K562 (cell line): ENCODE measurements around the gene NADSYN1. TPM values are rescaled to one million over a fixed set of nuclear protein-coding genes. Genes with fewer than 3 reads are reported as not detected.

Source experiments
- HBP1 ChIP-seq: fragments of 450-650 bp; formaldehyde crosslinking; IDR thresholded peaks from 2 replicates; pipeline ENCODE4 v1.4.0; 2022; ENCODE audit warnings: missing genetic modification characterization
- MAFK ChIP-seq: IDR thresholded peaks from 2 replicates; pipeline ENCODE4 v1.6.1; 2011; ENCODE audit warnings: low read length, improper control_type of control experiment
- MEF2A ChIP-seq: IDR thresholded peaks from 2 replicates; pipeline ENCODE4 v1.6.1; 2011; ENCODE audit warnings: low read depth, mild to moderate bottlenecking, low read length, moderate library complexity; ENCODE audit not compliant: control insufficient read depth
- NFIX ChIP-seq: fragments of 250-450 bp; sonication (Bioruptor Pico); IDR thresholded peaks from 2 replicates; pipeline ENCODE4 v1.4.0; 2020; ENCODE audit warnings: low read depth, mild to moderate bottlenecking, moderate library complexity
- NR2C2 ChIP-seq, 2 experiments: fragments of 200-800 bp in 1 of 2; sonication (Bioruptor generic) in 1 of 2; sonication (generic) in 1 of 2; formaldehyde crosslinking in 1 of 2; IDR thresholded peaks; 2 replicates each; pipeline versions ENCODE4 v1.6.1 to v1.8.0; 2016 to 2022; ENCODE audit warnings: mild to moderate bottlenecking in 1 of 2, missing compliant biosample characterization in 1 of 2, missing genetic modification characterization in 1 of 2, missing genetic modification reagents in 1 of 2
- PTBP1 ChIP-seq: fragments of 200-400 bp; formaldehyde crosslinking; IDR thresholded peaks from 2 replicates; pipeline ENCODE4 v1.6.1; 2017; ENCODE audit warnings: low read depth, low read length
- SRSF9 ChIP-seq: fragments of 200-400 bp; formaldehyde crosslinking; IDR thresholded peaks from 2 replicates; pipeline ENCODE4 v1.6.1; 2017; ENCODE audit warnings: low read depth, low read length, borderline replicate concordance
- TEAD2 ChIP-seq: fragments of 450-650 bp; IDR thresholded peaks from 2 replicates; pipeline ENCODE4 v1.6.1; 2016; ENCODE audit warnings: missing genetic modification characterization, control low read depth, missing compliant biosample characterization
- ZBTB11 ChIP-seq, 3 experiments: fragments of 200-800 bp in 1 of 3; fragments of 250-450 bp in 1 of 3; fragments of 450-650 bp in 1 of 3; sonication (Bioruptor Pico) in 1 of 3; sonication (Bioruptor generic) in 1 of 3; formaldehyde crosslinking in 1 of 3; IDR thresholded peaks; 2 replicates each; pipeline versions ENCODE4 v1.6.1 to v1.8.0; 2016 to 2022; ENCODE audit warnings: mild to moderate bottlenecking in 2 of 3, missing genetic modification characterization in 2 of 3, missing compliant biosample characterization in 1 of 3, moderate library complexity in 1 of 3
- ZNF12 ChIP-seq: sonication (generic); formaldehyde crosslinking; IDR thresholded peaks from 2 replicates; pipeline ENCODE4 v1.4.0; 2020; ENCODE audit warnings: mild to moderate bottlenecking, missing genetic modification reagents
- polyA plus RNA-seq, 8 experiments: library from polyadenylated mRNA; depleted of rRNA in 4 of 8; stranded (reverse) in 5 of 8; unstranded in 3 of 8; fragments of >200 nt; fragmentation: Nextera tagmentation in 2 of 8; fragmentation: Illumina TruSeq in 1 of 8; extraction: Ambion mirVana in 2 of 8; extraction: Trizol in 1 of 8; gene quantifications; 2 replicates each; pipeline versions ENCODE4 v1.2.1 to v1.2.3, GENCODE V29; 2011 to 2014; ENCODE audit warnings: inconsistent platforms in 1 of 8, missing spikeins in 1 of 8
- total RNA-seq, 7 experiments: library from RNA; depleted of rRNA in 6 of 7; stranded (reverse); fragments of >200 nt in 6 of 7; fragmentation: Illumina TruSeq in 2 of 7; extraction: Trizol in 2 of 7; gene quantifications; 2 replicates each; pipeline versions ENCODE4 v1.2.1 to v1.2.3, GENCODE V29; 2011 to 2021; ENCODE audit warnings: low replicate concordance in 1 of 7

The NADSYN1 gene
- total and polyA plus RNA-seq, 9 of the 15 experiments (the other 6 are each of a cell fraction or from before 2014, with no cell fraction given) = 12.7 to 57.3 (median 42.1) TPM

GRCh38 chr11:71525188-71525937 lies 72.4 kb downstream of the NADSYN1 start (continued):
- TF ChIP-seq NFIX (CRISPR knock-in tag) = no peak
- TF ChIP-seq ZNF12 = no peak
- TF ChIP-seq MAFK = no peak
- no peak for TF ChIP-seq PTBP1
- TF ChIP-seq SRSF9 = no peak
- no peak for TF ChIP-seq HBP1 (CRISPR knock-in tag)
- no peak for TF ChIP-seq MEF2A
- no peak for TF ChIP-seq NR2C2 (CRISPR knock-in tag; IDR thresholded peaks at IDR 0.05)
- TF ChIP-seq NR2C2 (tag; IDR thresholded peaks at IDR 0.05) = no peak
- no peak for TF ChIP-seq ZBTB11 (CRISPR knock-in tag; IDR thresholded peaks at IDR 0.05)
- no peak for TF ChIP-seq TEAD2
